Measurements from ENCODE around the gene CIAO2B. TPM values are rescaled to one million over a fixed set of nuclear protein-coding genes. Genes with fewer than 3 reads are reported as not detected.
A peak's percentile ranks its signal among the peaks of the same experiment; 100 is the strongest.

CIAO2B gene
- total and polyA plus RNA-seq, 9 donors: 40.1 to 150 (median 66.7) TPM

GRCh38 chr16:66933776-66934137 is 445 bp downstream of the CIAO2B start:
- intact Hi-C loops (cut with DNase I): loop anchor here in 2 of 4 donors (5.0 to 10.0 kb wide), 3 partner anchors 36 to 531 kb away; no protein-coding TSS in a partner anchor
- no peak for DNase-seq
- H3K4me3 ChIP-seq: peak overlapping the region; percentile 99
- no peak for TF ChIP-seq EP300 (IDR thresholded peaks at IDR 0.05)
- no peak for TF ChIP-seq CTCF (IDR thresholded peaks at IDR 0.05)
- H3K36me3 ChIP-seq: no peaks in the 10 kb centered on the region
- H3K27me3 ChIP-seq: no peaks in the 10 kb centered on the region
- H3K9me3 ChIP-seq: no peaks in the 10 kb centered on the region
- H3K27ac ChIP-seq: peak overlapping the region; percentile 43 to 87
- H3K4me1 ChIP-seq (ENCODE audit: insufficient read depth): peaks cover 14% of the 10 kb centered on the region
- 0 to 1% (median 0%) methylated on average over 12 of the region's 12 CpGs for WGBS, 3 donors

- no peak for TF ChIP-seq POLR2A (IDR thresholded peaks at IDR 0.05)
- no peak for TF ChIP-seq EP300 (IDR thresholded peaks at IDR 0.05)
- TF ChIP-seq CTCF (IDR thresholded peaks at IDR 0.05): no peak
- intact Hi-C loops (cut with DNase I): loop anchor here in 2 of 4 donors (5.0 to 10.0 kb wide), 3 partner anchors 35 to 533 kb away; no protein-coding TSS in a partner anchor
- H3K4me1 ChIP-seq (ENCODE audit: insufficient read depth): peaks cover 14% of the 10 kb centered on the region
Observed at GRCh38 chr16:66932076-66932475, 2.1 kb downstream of the CIAO2B start.

GRCh38 chr16:66931665-66932064 is 2.5 kb downstream of the CIAO2B start:
- Histone ChIP-seq H3K9me3 (no peaks in the 10 kb centered on the region), H3K27ac (no peak overlapping the region), H3K36me3 (no peaks in the 10 kb centered on the region), H3K4me1 (ENCODE audit: insufficient read depth) (peaks cover 14% of the 10 kb centered on the region), H3K4me3 (no peak overlapping the region), H3K27me3 (no peaks in the 10 kb centered on the region)
- TF ChIP-seq POLR2A (IDR thresholded peaks at IDR 0.05): no peak
- TF ChIP-seq EP300 (IDR thresholded peaks at IDR 0.05): no peak
- WGBS, 3 donors: 75 to 81% (median 75%) methylated on average over 2 of the region's 2 CpGs
- no peak for DNase-seq
- intact Hi-C loops (cut with DNase I): loop anchor here in 2 of 4 donors (5.0 to 10.0 kb wide), 3 partner anchors 34 to 533 kb away; no protein-coding TSS in a partner anchor

More at GRCh38 chr16:66932076-66932475, 2.1 kb downstream of the CIAO2B start:
- no peak overlapping the region for H3K27ac ChIP-seq
- no peaks in the 10 kb centered on the region for H3K27me3 ChIP-seq
- H3K36me3 ChIP-seq: no peaks in the 10 kb centered on the region
- WGBS, 3 donors: 73 to 80% (median 76%) methylated on average over 4 of the region's 4 CpGs
- no peaks in the 10 kb centered on the region for H3K9me3 ChIP-seq
- H3K4me3 ChIP-seq: no peak overlapping the region
- DNase-seq: no peak

GRCh38 chr16:66930189-66930588 is 4.0 kb downstream of the CIAO2B start:
- Histone ChIP-seq H3K4me3 (no peak overlapping the region), H3K9me3 (no peaks in the 10 kb centered on the region), H3K4me1 (ENCODE audit: insufficient read depth) (peaks cover 7% of the 10 kb centered on the region), H3K36me3 (no peaks in the 10 kb centered on the region), H3K27ac (no peak overlapping the region), H3K27me3 (no peaks in the 10 kb centered on the region)
- 49 to 59% (median 51%) methylated on average over 4 of the region's 4 CpGs for WGBS, 3 donors
- DNase-seq: no peak
- intact Hi-C loops (cut with DNase I): loop anchor here in 2 of 4 donors (5.0 to 10.0 kb wide), 3 partner anchors 33 to 535 kb away; no protein-coding TSS in a partner anchor
- TF ChIP-seq POLR2A (IDR thresholded peaks at IDR 0.05): no peak
- no peak for TF ChIP-seq CTCF (IDR thresholded peaks at IDR 0.05)
- no peak for TF ChIP-seq EP300 (IDR thresholded peaks at IDR 0.05)

- Histone ChIP-seq H3K36me3 (no peaks in the 10 kb centered on the region), H3K4me1 (ENCODE audit: insufficient read depth) (peaks cover 9% of the 10 kb centered on the region), H3K4me3 (no peak overlapping the region), H3K27ac (no peak overlapping the region), H3K27me3 (no peaks in the 10 kb centered on the region), H3K9me3 (no peaks in the 10 kb centered on the region)
- 73 to 76% (median 75%) methylated on average over 10 of the region's 10 CpGs for WGBS, 3 donors
- DNase-seq: peak in 1 of 5 donors; percentile 72
- TF ChIP-seq EP300 (IDR thresholded peaks at IDR 0.05) (no peak), CTCF (IDR thresholded peaks at IDR 0.05) (peak in 1 of 3 donors; percentile 17), POLR2A (IDR thresholded peaks at IDR 0.05) (no peak)
- intact Hi-C loops (cut with DNase I): loop anchor here in 1 of 4 donors (2.0 kb wide), 1 partner anchor 34 kb away; no protein-coding TSS in a partner anchor
Observed at GRCh38 chr16:66928702-66929388, 5.4 kb downstream of the CIAO2B start.

Measured in ovary (tissue), 9 donors.